ENCODE measurements around the gene TMEM161B.
"Not testable (repeated sequence)": the region's sequence is repeated elsewhere in the genome, so short reads cannot be mapped to it uniquely, and the experiment has no call there.

TMEM161B gene

GRCh38 chr5:88248743-88249540, 19.7 kb downstream of the TMEM161B start:
- DNase-seq: peak; percentile 48

- no peak for DNase-seq
Observed at GRCh38 chr5:88248094-88248493, 20.6 kb downstream of the TMEM161B start.

GRCh38 chr5:88245893-88246244, 22.8 kb downstream of the TMEM161B start:
- no peak for DNase-seq

GRCh38 chr5:88245241-88245892, 23.3 kb downstream of the TMEM161B start:
- DNase-seq: no peak

- DNase-seq: no peak
Observed at GRCh38 chr5:88244686-88245085, 24.0 kb downstream of the TMEM161B start.

- DNase-seq: not testable (repeated sequence)
Observed at GRCh38 chr5:88243493-88243892, 25.2 kb downstream of the TMEM161B start.

- DNase-seq: no peak
Observed at GRCh38 chr5:88238732-88239131, 29.9 kb downstream of the TMEM161B start.

GRCh38 chr5:88236866-88237642, 31.6 kb downstream of the TMEM161B start:
- DNase-seq: no peak

GRCh38 chr5:88235828-88236227, 32.8 kb downstream of the TMEM161B start:
- no peak for DNase-seq

- DNase-seq: no peak
Observed at GRCh38 chr5:88235346-88235745, 33.3 kb downstream of the TMEM161B start.

- DNase-seq: no peak
Observed at GRCh38 chr5:88230546-88231066, 38.0 kb downstream of the TMEM161B start.

GRCh38 chr5:88226881-88227450, 41.7 kb downstream of the TMEM161B start:
- DNase-seq: no peak

- no peak for DNase-seq
Observed at GRCh38 chr5:88214655-88215054, 54.0 kb downstream of the TMEM161B start.

GRCh38 chr5:88207575-88207974, 61.1 kb downstream of the TMEM161B start:
- no peak for DNase-seq

GRCh38 chr5:88203981-88204750, 64.5 kb downstream of the TMEM161B start:
- peak; percentile 70 for DNase-seq

GRCh38 chr5:88195636-88196035, 73.0 kb downstream of the TMEM161B start:
- DNase-seq: no peak

GRCh38 chr5:88193896-88194295, 74.7 kb downstream of the TMEM161B start:
- no peak for DNase-seq

GRCh38 chr5:88190106-88190834, 78.4 kb downstream of the TMEM161B start:
- DNase-seq: peak; percentile 41

- not testable (repeated sequence) for DNase-seq
Observed at GRCh38 chr5:88189484-88189883, 79.2 kb downstream of the TMEM161B start.

GRCh38 chr5:88188458-88189132, 80.0 kb downstream of the TMEM161B start:
- no peak for DNase-seq

GRCh38 chr5:88183255-88183654, 85.4 kb downstream of the TMEM161B start:
- DNase-seq: peak; percentile 30

Measured in activated CD4-positive, alpha-beta T cell treated with anti-CD3 and anti-CD28 coated beads, Interleukin-10, Interleukin-2, amounts not matched to agents 100 ng/mL and 50 ng/mL, durations not matched to agents 16 hours and 8 hours (primary cell).